NCI-H1694 (cell line): ENCODE measurements around the gene MMEL1.
"Not testable (repeated sequence)": the region's sequence is repeated elsewhere in the genome, so short reads cannot be mapped to it uniquely, and the experiment has no call there.

ENCODE experiments used
- DNase-seq: peaks from one replicate; lab custom pipeline; 2025; lab: John Stamatoyannopoulos, UW

The MMEL1 gene

GRCh38 chr1:2590233-2591141, 42.3 kb downstream of the MMEL1 start:
- no peak for DNase-seq

DNA sequence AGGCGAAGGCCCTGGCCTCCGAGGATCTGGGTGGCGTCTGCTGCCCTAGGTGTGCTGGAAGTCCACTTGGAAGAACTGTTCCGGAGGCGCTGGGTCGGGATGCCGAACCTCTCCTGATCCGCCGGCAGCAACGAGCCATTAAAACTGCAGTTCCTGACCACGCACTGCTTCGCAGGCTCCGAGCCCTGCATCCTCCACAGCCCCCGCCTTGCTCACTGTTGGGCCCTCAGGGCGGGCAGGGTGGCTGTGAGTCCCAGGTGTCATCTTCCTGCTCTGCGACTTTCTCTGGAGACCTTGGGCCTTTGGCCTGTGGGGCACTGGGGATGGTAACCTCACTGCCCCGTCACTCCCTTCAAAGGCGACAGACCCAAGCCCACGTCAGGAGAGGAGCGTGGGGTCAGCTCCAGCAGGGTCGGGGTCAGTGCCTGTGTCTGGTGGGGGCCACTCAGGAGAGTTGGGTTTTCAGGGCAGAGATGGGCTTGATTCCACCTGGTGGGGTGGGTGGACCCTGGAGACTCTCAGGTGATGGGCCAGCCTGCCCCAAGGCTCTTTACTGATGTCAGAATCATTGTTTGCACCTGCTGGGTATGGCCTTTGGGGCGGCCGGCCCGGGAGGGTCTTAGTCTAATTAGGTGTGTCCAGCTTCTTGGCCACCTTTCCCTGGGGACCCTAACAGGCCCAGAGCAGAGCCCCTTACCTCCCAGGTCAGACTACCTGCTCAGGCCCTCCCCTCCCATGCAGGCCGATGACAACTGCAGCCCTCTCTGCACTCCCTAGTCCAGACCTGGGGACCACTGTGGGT, 43.2 kb downstream of the MMEL1 start:
- no peak for DNase-seq

GRCh38 chr1:2588661-2589430, 44.0 kb downstream of the MMEL1 start:
- no peak for DNase-seq

GRCh38 chr1:2587860-2588571, 44.8 kb downstream of the MMEL1 start:
- no peak for DNase-seq

DNA sequence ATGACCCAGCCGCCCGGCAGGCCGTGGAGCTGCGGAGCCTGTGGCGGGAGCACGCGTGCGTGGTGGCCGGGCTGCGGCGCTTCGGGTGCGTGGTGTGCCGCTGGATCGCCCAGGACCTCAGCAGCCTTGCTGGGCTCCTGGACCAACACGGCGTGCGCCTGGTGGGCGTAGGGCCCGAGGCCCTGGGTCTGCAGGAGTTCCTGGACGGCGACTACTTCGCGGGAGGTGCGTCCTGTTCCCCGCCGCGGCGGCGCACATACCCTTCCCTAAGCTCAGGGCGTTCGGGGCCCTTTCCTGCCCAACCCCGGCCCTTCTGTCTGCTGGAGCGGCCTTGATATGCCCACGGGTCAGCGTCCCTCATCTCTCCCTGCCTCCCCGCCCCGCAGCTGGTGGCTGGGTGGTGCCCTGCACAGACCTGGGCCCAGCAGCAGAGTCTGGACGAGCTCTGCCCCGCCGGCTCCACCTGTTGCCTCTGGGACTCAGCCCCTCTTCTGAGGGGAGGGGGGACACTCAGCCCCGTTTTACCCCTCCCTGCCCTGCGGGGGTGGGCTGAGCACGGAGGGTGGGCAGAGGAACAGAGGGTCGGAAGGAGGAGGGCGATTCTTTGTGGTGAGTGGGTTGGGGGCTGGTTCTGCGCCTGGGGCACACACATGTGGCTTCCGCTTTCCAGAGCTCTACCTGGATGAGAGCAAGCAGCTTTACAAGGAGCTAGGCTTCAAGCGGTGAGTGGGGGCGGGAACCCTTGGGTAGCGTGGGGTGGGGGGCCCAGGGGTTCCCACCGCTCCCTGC, 45.6 kb downstream of the MMEL1 start:
- DNase-seq, result no peak

GRCh38 chr1:2586154-2587070, 46.4 kb downstream of the MMEL1 start, which contains the start of gene PRXL2B:
TSS of gene PRXL2B (plus strand) at chr1:2586777. CDS start at chr1:2586886, 109 bp downstream.
- DNase-seq, result peak; percentile 91

DNA sequence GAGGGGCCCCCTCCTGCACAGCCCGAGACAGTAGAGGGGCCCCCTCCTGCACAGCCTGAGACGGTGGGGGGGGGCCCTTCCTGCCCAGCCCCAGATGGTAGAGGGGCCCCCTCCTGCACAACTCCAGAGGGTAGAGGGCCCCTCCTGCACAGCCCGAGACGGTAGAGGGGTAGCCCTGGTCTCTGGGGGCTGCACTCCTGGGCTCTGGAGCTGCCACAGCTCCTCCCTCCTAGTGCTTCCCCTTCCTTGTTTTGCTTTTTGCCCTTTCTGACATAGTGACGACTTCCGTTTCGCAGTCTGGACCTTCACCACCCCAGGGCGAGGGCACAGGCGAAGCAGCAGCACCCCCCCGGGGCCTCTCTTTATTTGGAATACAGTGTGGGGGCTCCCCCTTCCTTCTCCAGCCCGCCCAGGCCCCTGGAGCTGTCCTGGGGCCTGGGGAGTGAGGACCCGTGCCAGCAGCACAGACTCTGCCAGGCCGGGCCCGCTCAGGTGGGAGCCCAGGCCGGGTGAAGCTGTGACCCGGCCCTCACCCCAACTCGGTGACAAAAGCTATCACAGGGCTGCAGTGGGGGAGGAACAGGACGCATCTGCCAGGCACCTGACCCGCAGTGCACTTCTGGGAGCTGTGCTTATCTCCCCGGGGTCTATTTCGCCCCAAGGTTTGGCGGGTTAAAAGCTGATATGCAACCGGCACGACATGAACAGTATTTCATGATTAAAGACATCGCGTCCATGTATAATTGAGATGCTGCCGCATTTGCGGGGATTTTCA, 47.3 kb downstream of the MMEL1 start:
- no peak for DNase-seq

GRCh38 chr1:2584686-2585317, 48.0 kb downstream of the MMEL1 start:
- DNase-seq, result no peak

GRCh38 chr1:2583871-2584351, 48.9 kb downstream of the MMEL1 start:
- no peak for DNase-seq

DNA sequence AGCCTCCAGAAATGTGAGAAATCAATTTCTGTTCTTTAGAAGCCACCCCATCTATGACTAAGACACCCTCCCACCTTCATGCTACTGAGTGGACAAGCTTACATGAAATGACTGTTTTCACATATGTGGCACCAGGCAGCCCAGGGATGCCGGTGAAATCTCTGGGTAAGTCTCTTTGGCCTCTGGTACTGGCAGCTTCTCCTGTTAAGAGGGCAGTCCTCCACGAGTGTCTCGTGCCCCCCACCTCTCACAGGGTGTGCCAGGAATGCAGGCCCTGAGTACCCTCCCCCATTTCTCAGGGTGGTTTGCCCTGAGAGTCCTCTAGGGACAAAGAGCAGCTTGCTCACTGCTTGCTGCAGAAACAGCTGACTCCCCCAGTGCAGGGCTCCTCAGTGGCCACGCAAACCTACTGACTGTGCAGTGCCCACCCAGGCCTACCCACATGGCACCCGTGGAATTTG, 49.5 kb downstream of the MMEL1 start:
- no peak for DNase-seq

- no peak for DNase-seq
These were observed 50.4 kb downstream of the MMEL1 start for GRCh38 chr1:2582391-2582790.

GRCh38 chr1:2580691-2581090, 52.1 kb downstream of the MMEL1 start:
- DNase-seq, result no peak

- no peak for DNase-seq
These were observed 54.1 kb downstream of the MMEL1 start for GRCh38 chr1:2578758-2579118.

GRCh38 chr1:2577565-2578075, 55.2 kb downstream of the MMEL1 start:
- DNase-seq, result not testable (repeated sequence)

DNA sequence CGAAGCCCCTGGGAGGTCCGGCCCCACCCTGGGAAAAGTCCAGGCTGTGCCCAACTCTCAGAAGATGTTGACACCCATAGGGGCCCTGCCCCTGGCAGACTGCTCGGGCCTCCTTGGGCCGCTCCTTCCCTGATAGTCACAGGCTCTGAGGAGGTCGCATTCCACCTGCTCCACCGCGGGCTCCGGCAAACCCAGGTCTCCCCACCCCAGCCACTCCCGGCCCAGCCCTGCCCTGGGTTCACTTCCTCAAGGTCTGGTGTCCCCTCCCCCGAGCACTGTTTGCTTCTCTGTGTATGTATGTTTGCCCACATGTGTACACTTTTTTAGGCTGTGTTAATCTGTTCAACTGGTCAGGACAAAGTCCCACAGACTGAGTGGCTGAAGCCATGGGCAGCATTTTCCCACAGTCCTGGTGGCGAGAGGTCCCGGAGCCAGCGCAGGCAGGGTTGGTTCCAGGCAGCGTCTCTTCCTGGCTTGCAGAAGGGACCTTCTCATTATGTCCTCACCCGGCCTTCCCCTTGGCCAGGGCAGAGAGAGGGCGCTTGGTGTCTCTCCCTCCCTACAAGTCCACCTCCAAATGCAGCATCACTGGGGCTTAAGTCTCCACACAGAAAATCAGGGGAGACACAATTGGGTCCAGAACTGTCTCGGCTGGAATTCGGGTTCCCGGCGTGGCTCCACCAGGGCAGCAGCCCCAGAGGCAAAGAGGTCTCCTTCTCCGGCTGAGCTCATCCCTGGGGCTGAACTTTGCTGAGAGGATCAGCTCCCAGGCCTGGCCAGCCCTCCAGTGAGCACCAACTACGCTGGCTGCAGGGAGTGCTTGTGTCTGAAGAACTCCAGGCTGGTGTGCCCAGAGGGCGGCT, 56.8 kb downstream of the MMEL1 start:
- DNase-seq, result no peak

DNA sequence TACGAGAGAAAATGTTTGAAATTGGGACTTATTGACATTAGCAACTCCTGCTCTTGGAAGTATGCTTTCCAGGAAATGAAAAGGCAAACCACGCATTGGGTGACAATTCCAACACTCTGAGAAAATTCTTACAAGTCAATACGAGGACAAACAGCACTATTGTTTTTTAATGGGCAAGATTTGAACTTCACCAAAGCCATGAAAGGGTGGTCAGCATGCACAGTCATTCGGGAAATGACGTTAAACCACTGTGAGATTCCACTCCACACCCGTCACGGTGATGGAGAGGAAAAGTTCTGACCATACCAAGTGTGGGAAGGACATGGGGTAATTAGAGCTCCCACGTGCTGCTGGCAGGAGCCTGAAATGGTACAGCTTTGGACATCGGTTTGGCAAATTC, 58.5 kb downstream of the MMEL1 start:
- no peak for DNase-seq
